Smooth muscle cell of the brain vasculature (primary cell): ENCODE measurements around the gene MPP1.

Experiments
- DNase-seq: peaks from one replicate; pipeline ENCODE4 v3.0.0-alpha.2; 2012; ENCODE audit warnings: low read depth, low spot score

MPP1 gene

DNA sequence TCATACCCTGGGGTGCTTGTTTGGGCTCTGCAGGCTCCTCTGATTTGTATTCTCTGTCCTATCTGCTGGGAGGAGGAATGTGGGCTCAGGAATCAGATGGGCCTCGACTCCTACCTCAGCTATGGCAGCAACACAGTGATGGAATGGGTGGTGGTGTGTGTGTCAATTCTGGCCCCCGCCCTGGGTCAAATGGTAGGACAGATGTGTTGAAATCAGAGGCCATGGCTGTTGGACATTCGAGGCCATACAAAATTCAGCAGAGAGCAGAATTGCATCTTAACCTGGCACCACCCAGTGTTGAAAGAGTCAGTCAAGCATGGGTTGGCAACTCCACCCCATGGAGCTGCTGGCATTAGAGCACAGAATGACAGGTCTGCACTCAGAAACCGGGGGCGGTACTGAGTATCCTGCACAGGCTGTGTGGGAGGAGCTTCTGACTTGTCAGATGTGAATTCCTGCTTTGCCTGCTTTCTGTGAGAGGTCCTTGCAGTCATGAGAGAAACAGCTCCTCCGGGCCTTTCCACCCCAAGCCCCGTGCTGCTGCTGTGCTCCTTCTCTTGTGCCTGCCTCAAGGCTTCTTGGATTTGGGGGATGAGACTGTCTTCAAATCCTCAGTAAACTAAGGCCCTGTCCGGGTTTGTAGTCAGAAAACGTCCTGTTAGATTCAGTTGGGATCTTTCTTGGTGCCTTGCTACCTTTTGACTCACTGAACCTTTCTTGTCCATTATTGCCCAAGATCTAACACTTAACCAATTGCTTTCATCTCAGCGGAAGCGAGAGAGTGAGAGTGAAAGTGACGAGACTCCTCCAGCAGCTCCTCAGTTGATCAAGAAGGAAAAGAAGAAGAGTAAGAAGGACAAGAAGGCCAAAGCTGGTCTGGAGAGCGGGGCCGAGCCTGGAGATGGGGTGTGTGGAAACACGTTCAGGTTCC lies 29.6 kb downstream of the MPP1 start:
- no peak for DNase-seq

DNA sequence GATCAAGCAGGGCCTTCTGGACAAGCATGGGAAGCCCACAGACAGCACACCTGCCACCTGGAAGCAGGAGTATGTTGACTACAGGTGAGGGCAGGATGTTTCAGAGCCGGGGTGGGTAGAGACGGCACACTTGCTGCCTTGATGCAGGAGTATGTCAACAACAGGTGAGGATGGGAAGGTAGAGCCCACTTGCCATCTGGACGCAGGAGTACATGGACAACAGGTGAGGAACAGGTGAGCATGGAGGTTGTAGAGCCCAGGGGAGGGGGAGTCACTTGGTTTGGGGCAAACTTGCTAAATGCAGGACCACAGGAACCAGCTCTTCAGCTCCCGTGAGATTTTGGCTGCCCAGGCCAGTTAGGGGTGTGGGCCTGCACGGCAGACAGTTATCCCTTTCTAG lies 30.7 kb downstream of the MPP1 start:
- DNase-seq: no peak

DNA sequence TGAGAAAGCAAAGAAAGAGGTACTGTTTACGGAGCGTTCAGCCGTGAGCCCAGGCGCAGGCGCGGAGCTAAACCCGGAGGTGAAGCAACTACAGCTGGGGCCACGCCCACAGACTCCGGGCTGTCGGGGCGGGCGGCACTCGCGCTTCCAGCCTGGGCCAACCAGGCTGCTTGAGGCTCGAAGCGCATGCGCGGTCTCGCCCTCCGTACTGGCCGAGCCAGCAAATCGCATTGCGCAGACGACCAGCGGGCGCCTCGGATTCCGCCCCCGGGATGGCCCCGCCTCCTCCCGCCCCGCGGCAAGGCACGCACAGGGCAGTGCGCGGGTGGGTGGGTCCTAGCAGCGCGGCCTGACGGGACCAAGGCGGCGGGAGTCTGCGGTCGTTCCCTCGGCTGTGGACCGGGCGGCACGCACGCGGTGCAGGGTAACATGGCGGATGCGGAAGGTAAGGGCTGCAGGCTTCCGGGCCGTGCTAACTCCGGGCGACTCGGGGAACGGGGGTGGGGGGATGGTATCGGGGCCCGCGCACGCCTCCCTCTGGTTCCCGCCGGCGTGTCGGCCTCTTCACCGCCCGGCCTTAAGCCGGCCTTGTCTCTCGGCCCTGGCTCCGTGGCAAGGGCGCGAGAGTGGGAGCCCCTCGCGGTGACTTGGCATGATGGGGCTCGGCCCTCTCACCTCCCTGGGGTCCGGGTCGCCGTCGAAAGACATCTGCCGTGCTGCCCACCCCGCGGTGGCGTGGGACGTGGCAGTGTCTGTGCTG lies 42.6 kb downstream of the MPP1 start, which contains the start of gene DKC1:
Gene DKC1 (plus strand): TSS at position 328 of the 760 bp plus-strand sequence. CDS start 102 bp downstream, at position 430.
- DNase-seq: peak; percentile 80

DNA sequence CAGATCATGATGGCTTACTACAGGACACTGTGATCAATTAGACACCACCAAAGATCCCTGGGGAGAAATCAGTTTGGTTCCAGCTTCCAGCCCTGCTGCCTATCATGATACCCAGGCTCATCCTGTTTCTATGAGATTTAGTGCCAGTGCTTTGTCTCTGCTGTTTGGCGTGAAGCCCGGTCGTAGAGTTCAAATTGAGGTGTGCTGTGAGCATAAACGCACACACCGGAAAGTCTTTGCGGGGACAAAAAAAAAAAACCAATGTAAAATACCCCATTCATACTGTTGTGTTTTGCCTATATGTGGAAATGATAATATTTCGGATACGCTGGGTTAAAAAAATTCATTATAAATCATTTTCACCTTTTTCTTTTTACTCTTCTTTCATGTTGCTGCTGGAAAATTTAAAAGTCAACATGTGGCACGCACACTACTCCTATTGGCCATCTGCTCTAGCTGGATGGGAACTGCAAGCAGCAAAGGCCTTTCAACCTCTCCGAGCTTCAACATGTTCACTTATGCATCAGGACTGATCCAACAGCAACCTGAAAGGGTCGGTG lies 43.2 kb downstream of the MPP1 start:
- no peak for DNase-seq

DNA sequence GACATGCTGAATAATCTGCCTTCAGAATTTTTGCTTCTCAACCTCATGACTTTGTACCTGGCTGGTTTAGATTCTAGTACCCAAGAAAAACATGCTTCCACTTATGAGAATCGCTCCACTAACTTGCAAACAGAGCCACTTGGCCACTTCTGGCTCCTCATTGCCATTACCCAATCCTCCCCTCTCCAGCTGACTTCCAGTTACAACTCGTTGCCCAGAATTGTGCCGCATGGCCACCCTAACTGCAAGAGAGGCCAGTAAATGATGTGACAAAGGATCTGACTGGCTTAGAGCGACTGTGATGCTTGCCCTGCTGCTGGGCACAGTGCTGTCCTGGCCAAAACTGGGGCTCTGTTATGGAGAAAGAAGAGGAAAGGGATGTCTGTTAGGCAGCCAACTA lies 46.6 kb downstream of the MPP1 start:
- DNase-seq: no peak

DNA sequence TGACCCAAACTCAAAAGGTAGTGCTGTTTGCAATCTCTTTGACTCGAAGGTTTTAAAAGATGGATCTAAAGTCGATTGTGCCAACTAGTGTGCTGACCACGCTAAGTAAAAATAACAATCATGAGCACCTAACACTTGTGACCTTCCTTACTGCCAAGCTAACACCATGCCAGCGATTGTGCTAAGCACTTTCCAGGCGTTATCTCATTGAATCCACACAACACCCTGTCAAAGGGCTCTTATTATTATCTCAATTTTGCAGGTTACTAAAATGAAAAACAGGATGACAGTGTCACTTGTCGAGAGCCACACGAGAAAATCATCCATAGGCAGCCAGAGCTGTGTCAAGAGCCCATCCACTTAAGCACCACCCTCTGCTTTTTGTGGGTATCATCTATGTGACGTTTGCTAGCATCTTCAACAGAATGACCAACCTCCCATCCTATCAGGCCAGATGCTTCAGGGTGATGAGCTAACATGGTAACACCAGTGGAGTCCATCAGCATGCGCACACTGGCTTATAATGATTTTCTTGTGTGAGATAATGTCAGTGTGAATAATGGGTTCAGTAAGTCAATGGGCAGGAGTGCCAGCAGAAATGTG lies 53.5 kb downstream of the MPP1 start:
- no peak for DNase-seq

DNA sequence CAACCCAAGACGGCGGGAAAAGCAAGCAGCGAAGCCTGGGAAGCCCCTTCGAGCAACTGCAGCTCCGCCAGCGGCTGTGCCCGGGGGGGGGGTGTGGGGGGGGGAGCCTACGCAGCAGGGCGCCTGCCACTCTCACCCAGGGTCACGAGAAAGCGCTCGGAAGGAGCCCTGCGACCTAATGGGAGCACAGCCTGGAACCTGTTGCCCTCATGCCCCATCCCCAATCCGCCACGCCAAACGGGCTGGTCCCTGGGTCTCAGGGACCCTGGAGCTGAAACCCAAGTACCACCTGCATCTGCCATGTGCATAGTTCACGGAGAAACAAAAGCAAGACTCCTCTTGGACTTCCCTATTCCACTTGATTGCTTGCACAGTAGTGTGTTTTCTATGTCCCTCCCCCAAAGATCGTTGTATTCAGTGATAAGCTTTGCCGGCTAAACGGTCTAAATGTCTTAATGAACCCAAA lies 54.0 kb downstream of the MPP1 start:
- DNase-seq: no peak

DNA sequence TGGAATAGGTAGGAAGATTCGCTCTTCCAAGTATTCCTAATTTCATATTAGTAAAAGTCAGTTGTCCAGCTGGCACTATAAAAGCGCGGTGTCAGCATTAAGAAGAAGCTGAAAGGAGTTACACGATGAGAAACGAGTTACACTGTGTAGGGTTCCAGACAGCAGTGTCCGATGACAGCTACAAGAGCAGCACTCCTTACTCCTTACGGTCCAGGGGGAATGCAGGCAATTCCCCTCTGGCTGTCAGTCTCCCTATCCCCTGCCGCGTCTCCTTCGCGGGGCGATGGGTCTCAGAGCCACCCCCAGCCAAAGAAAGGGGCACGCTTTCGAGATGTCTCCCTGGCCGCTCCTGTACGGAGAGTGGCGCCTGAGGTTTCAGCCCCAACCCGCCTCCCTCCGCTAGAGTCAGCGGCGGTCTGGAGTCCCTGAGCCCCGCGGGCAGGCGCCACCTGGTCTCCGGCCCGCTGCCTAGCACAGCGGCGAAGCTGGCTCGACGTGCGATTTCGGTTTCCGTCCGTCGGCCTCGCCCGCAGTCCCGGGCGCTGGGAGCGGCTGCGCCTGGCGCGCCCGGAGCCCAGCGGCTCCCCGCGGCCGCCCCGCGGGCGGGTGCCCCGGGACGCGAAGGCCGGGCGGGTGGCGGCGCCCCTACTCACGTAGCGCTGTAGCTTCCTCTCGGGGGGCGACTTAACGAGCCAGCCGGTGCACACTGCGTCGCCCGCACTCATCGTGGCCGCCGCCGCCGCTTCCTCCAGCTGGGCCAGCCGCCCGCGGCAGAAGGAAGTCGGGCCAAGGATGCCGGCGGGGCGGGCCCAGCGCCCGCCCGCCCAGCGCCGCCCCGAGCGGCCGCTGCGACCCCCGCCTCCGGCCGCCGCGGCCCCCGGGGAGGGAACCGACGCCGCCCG lies 54.7 kb downstream of the MPP1 start, which contains the start of gene GAB3:
Gene GAB3 (minus strand): TSS at position 777 of the 902 bp plus-strand sequence. CDS start 52 bp downstream, at position 725.
- DNase-seq: no peak

DNA sequence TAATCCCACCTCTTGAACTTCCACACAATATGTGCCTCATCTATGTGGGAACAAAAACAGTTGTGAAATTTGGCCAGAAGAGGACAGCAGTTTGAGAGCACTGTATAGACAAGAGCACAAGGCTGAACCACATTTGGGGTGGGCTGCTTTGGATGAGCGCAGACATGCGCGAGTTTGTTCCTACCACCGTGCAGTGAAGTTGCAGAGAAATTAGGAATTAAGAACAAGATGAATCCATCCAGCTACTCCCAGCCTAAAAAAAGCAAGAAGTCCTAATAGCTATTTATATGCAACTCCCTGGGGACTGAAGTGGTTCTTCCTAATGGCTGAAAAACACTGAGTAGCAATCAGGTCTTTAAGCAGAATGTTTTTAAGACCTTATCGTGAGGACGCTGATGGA lies 55.4 kb downstream of the MPP1 start:
- DNase-seq: no peak

DNA sequence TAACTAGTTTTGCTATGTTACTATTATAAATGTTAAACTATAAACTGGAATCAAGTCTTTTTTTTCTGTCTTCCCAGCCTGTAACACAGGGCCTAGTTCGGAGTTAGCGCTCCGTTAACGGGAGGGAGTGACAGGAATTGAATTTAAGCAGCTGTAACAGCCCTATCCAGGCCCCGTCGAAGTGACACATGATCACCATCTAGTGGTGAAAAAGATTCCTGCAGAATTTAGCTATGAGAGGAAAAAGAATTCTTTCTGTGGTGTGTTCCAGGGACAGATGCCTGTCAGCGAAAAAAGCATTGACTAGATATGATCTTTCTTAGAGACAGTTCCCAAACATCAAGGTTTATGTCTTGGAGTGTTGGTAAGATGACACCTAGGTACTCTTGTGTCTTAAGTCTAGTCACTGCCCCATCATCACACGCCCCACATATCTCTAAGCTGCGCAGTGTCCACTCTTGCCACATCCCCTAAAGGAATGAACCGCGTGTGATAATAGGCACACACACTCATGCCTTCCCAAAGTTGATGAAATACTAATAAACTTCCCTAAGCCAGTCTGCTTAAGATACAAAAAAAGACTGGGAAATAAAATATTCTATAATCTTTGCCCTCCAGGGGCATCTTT lies 56.5 kb downstream of the MPP1 start:
- no peak for DNase-seq

DNA sequence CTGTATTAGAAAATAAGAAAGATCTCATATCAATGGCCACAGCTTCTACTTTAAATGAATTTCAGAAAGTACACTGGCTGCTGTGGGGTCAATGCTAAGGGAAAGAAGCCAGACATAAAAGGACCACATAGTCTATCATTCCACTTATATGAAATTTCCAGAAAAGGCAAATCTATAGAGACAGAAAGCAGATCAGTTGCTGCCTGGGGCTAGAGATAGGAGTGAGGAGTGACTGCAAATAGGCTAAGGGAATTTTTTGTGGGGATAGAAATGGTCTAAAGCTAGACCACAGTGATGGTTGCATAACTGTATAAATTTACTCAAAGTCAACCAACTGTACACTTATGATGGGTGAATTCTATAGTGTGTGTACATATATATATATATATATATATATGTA lies 62.7 kb downstream of the MPP1 start:
- DNase-seq: no peak

DNA sequence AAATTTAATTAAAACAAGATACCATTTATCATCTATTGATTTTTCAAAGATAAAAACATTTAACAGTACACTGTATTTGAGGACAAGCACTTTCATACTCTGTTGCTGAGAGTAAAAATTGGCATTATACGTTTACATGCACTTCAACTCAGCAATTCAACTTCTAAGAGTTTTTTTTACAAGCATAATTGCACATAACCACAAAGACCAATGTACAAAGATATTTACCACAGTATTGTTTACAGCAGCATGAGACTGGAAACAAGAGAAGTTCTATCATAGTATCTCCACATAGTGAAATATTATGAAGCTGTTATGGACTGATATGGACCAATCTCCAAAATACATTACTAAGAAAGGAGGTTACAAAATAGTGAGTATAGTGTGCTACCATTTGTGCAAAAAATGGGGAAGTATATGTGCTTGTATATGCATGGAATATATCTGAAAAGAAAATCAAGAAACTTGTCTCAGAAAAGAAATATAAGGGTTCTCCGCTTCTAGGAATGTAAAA lies 65.3 kb downstream of the MPP1 start:
- DNase-seq: no peak

DNA sequence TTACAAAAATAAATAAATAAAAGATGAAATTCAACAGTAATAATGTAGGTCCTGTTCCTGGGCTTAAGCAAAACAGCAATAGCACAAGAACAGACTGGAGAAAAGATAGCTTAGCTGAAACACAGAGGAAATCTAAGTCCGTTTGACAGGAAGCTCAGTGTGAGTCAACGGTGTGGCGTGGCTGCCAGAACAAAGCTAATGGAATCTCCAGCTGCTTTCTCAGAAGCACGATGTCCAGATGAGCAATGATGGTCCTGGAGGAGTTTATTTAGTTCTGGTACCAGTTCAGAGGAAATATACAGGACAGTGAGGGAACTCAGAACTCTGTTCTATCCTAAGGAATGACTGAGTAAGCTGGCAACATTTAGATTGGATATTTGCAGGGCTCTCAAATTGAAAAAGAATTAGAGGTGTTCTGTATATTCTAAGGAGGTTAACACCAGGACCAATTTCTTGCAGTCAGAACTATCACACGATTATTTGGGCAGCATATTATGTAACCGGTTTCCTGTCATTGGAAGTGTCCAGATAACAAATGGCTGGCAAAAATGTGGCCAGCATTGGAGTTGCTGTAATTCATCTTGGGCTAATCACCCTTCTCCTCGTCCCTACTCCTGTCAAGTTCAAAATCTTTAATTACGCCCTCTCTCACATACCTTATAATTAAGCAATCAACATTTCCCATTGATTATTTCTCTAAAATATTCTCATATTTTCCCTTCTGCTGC lies 67.1 kb downstream of the MPP1 start:
- no peak for DNase-seq

DNA sequence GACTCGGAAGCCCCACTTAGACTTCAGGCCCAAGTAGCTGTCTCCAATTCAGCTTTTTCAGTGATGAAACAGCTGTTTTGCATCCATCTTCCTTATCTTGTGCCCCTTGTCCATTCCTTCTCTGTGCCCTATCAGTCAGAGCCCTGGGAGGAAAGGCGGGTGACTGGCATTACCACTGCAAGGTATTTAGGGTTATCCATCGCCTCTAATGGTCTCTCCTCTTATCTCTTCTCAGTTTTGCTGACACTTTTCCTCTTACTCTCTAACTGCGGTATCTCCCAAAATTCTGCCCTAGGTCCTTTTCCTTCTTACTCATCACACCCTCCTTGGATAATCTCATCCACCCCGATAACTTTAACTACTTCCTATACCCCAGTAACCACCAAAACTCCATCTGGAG lies 68.1 kb downstream of the MPP1 start:
- DNase-seq: no peak

DNA sequence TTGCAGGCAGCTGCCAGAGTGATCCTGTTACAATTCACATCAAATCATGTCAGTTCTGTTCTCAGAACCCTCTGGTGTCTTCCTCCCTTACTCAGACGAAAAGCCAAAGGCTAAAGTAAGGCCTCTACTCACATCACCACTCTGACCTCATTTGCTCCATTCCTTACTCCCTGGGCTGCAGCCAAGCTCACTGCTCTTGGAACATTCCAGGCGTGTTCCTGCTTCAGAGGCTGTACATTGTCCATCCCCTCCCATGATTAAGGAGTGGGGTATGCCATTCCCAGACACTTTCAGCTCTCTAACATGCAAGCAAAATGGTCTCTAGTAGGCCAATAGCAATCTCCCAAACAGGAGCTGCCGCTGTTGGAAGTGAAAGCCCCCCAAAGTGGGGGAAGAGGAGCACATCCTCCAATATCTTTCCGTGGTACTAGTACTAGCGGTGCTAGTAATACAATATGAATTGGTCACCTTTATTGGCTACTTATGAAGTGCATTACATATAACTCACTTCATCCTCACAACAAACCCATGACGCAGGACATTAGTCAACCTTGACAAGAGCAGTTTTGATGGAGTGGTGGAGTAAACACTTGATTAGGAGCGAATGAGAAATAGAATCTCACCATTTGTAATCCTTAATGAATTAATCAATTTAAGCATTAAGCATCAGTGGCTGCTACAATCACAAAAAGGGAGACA lies 69.4 kb downstream of the MPP1 start:
- no peak for DNase-seq

DNA sequence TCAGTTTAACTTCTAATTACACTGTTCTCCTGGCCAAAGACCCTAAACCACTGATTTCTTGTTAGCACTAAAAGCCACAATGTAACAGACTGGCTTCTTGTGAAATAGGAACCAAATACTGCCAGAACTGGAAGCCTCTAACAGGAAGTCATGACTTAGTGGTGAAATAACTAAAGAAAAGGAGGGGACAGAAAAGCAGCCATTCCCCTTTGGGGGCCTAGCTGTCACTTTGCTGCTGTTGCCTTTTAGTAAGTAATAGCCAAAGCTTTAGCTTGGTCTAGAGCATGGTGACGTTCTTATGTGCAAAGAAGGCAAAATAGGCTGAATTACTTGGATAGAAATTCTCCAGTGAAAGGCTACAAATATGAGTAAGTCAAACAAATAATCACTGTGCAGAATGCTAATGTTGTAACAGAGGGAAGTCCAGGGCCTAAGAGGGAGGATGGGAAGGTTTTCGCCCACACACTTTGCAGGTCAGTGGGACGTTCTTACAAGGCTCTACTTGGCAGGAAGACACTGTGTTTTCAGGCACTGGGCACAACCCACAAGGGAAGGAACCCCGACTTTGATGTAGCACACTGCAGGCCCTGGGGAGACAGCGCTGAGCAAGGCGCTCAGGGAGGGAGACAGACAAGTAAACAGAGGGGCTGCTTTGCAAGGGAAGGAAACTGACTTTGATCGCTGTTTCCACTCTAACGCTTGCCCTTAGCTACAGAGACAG lies 71.1 kb downstream of the MPP1 start:
- DNase-seq: no peak

DNA sequence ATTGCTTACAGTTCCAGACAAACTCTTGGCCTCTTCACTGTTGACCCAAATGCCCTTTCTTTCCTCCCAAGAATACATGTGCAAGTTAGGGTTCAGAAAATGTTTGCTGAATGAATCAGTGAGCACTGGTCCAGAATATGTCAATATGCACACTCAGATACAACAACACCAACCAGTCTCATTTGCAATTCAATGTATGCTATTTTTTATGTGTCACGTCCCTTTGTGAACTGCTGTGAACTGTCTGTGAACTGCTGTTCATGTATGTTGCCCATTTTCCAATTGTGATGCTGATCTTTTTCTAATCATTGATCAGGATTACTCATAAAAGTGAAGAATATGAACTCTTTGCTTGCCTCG lies 72.2 kb downstream of the MPP1 start:
- DNase-seq: no peak

DNA sequence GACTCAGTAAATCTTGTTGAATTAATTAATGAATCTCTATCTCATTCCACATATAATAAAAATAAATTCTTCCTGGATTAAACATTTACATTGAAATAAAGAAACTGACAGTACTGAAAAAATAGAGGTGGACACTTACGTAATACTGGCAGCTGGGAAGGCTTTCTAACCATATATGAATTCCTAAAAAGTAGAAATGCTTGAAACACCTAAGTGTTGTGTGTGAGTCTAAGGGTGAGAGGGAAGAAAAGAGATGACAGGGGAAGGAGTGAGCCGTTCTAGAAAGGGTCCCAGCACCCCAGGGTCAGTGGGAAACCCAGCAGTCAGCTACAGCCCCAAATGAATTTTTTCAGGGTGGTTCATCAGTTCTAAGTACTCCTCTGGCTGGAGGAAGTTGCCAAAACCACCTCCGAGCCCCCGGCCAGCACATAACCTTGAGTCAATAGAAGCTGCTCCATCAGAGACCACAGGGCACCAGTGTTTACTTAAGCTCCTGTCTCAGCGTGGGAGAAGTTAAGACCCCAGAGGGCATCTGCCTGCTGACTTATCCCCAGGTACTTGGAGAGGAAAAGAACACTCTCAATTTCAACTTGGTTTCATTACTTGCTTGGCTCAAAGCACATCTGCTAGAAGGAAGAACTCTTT lies 72.7 kb downstream of the MPP1 start:
- no peak for DNase-seq
